ENCODE results near the gene HOXA3.

Gene HOXA3

GRCh38 chr7:27151931-27152815 is at the start of gene HOXA3:
Gene HOXA3, minus strand, starts transcription at chr7:27152583. Its CDS starts 41,943 bp downstream, at chr7:27110640.
- Histone ChIP-seq H3K27ac (peak within 1 kb of the TSS in 9 of 21 experiments; percentile 31 to 84 (median 70)), H3K4me3 (peak within 1 kb of the TSS; percentile 27 to 43 (median 31))

DNA sequence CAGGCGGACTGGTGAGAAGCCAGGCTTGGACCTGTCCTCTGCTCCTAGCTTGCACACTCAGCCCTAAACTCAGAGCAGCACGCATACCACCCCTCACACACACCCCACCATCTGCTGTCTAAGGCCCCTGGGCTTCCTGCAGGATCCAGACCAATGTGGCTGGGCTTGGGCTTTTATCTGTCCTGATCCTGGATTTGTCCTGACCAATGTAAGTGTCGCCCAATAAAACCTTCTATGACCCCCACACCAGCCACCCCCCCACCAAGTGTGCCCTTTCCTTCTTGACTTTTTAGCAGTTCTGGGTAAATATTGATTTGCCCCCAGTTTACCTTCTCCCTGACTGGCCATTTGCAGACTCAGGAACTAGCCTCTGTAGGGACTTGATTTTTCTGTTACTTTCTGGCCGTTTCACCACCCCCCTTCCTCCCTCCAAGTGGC is 49.2 kb upstream of the HOXA3 start:
- no peak overlapping the region for H3K27ac ChIP-seq
- peak overlapping the region in 1 of 7 experiments; percentile 12 for H3K4me3 ChIP-seq

DNA sequence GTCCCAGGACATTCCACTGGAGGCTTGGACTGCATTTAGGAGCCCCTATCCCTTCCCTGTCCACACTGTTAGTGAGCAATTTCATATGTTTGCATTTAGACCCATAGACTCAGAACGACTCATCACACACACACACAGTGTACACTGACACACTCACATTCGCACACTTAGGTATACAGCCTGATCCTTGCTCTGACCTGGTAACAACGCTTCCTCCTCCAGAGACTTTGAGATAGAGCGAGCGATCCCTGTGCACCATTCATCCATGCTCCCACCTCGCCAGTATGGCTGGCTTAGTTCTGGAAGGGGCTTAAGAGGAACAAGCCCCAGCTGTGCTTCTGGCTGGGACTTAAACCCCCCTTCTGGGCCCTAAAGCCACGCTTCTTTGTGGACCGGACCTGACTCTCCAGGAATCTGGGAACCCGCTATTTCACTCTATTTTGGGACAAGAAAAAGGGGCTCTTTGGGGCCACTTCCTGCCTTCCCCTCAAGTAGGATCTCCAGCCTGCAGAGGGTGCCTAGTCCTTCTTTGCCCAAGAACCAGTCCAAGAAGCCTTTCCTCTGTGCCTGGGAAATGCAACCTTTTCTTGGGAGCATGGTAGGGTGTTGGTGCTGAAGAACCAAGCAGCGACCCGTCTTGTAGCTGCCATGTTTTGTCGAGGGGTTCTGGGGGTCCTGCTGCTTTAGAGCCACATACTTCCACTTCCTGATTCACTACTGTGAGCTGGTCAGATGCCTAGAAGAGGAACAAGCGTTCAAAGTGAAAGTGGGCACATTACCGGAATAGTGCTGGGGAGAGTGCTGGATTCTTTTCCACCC is 48.6 kb upstream of the HOXA3 start:
- Histone ChIP-seq H3K4me3 (peak overlapping the region in 4 of 7 experiments; percentile 26 to 42 (median 34)), H3K27ac (no peak overlapping the region)

- Histone ChIP-seq H3K27ac (peak within 1 kb of the TSS in 3 of 21 experiments; percentile 4 to 76 (median 34)), H3K4me3 (peak within 1 kb of the TSS; percentile 10 to 42 (median 31))
Observed at GRCh38 chr7:27199849-27200760, 47.7 kb upstream of the HOXA3 start, which contains the start of gene HOXA13. Gene HOXA13, minus strand, starts transcription at chr7:27200091. Its CDS starts 14 bp downstream, at chr7:27200077.

GRCh38 chr7:27198871-27199801 is 46.8 kb upstream of the HOXA3 start:
- Histone ChIP-seq H3K27ac (peak overlapping the region in 3 of 21 experiments; percentile 4 to 76 (median 34)), H3K4me3 (peak overlapping the region in 5 of 7 experiments; percentile 10 to 42 (median 20))

- H3K4me3 ChIP-seq = peak overlapping the region in 2 of 7 experiments; percentile 20 to 25
- H3K27ac ChIP-seq = peak overlapping the region in 2 of 21 experiments; percentile 4 to 76
Observed at GRCh38 chr7:27198138-27198841, 45.9 kb upstream of the HOXA3 start.

DNA sequence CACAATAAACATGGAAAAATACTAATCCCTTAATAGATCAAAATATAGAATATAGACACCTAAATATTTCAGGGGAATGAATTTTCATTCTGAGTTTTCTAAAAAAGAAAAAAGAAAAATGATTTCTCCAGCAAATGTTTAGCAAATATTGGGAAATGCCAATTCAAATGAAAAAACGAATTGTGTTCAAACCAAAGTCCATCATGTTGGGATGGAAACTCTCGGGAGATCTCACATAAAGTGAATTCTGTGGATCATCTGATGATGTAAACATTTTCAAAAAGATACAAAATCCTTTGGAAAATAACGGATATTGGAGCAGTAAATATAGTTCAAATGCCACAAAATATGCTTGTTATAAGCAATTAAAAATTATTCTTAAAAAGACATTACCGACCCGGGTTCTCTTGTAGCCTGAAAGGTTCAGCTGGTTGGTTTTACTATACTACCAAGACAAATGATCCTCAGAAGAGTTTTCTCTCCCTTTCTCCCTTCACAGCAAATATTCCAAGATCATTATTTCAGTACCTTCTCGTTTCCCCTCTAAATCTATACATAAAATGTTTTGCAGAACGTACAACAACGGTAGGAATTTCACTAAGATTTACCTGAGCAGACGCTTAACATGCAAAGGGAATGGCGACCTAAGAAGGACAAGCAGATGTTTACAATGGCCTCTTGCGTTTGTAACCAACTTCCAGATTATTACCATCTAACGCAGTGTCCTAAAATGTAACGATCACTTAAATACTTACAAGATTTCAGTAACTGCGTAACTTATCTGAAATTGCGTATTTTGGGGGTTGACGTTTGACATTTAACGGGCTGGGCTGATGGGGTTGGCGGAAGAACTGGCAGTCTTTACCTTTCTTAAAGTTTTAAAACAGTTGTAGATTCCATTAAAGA is 45.0 kb upstream of the HOXA3 start:
- Histone ChIP-seq H3K27ac (peak overlapping the region in 1 of 21 experiments; percentile 76), H3K4me3 (no peak overlapping the region)

GRCh38 chr7:27196287-27196767 is 43.9 kb upstream of the HOXA3 start:
- H3K27ac ChIP-seq = no peak overlapping the region
- no peak overlapping the region for H3K4me3 ChIP-seq

DNA sequence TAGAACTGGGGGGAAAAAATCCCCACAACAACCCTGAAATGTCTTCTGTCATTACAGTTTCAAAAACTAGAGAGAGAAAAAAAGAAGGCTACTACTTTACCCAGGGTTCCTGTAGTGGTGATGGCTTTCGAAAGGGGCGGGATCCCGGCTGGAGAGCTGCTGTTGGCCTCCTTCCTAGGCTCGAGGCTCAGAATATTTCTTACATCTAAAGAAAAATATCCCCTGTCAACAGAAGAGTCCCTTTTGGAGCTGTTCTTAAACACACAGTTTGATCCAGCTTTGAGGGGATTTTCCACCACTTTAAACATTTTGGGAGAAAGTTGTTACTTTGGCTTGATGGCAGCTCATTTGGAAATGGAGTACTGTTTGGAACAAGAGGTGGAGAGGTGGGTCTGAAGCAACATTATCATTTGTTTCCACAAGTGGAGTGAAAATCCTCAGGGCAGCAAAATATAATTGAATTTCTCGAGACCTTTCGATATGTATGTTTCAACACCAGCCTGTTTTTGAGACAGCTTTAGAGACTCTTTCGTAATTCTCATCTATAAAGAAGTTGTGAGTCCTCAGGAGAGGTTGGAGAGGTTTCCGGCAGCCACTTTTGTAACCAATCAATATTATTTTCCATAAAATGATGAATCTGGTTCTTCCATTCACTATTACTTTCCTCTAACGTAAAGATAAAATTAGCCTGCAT is 42.5 kb upstream of the HOXA3 start:
- H3K27ac ChIP-seq = peak overlapping the region in 1 of 21 experiments; percentile 14

GRCh38 chr7:27194002-27194352 is 41.6 kb upstream of the HOXA3 start:
- Histone ChIP-seq H3K4me3 (peak overlapping the region in 1 of 7 experiments; percentile 28), H3K27ac (peak overlapping the region in 2 of 21 experiments; percentile 67)

More for the DNA sequence above, 42.5 kb upstream of the HOXA3 start:
- no peak overlapping the region for H3K4me3 ChIP-seq

GRCh38 chr7:27193335-27194001 is 41.1 kb upstream of the HOXA3 start:
- H3K27ac ChIP-seq = peak overlapping the region in 5 of 21 experiments; percentile 47 to 78 (median 67)
- peak overlapping the region in 6 of 7 experiments; percentile 14 to 33 (median 19) for H3K4me3 ChIP-seq

- H3K4me3 ChIP-seq = peak overlapping the region; percentile 14 to 33 (median 20)
Observed at GRCh38 chr7:27192546-27193334, 40.4 kb upstream of the HOXA3 start.

GRCh38 chr7:27191833-27192545 is 39.6 kb upstream of the HOXA3 start:
- Histone ChIP-seq H3K27ac (peak overlapping the region in 4 of 21 experiments; percentile 67 to 78 (median 70)), H3K4me3 (peak overlapping the region in 4 of 7 experiments; percentile 18 to 33 (median 25))

More at GRCh38 chr7:27192546-27193334, 40.4 kb upstream of the HOXA3 start:
- H3K27ac ChIP-seq = peak overlapping the region in 6 of 21 experiments; percentile 32 to 78 (median 67)
